ENCODE data around the gene FRMD4B. TPM values are rescaled to one million over a fixed set of nuclear protein-coding genes. Genes with fewer than 3 reads are reported as not detected.

Gene FRMD4B
- total RNA-seq, 2 donors from 2014 or later = 2.1 to 2.2 TPM

DNA sequence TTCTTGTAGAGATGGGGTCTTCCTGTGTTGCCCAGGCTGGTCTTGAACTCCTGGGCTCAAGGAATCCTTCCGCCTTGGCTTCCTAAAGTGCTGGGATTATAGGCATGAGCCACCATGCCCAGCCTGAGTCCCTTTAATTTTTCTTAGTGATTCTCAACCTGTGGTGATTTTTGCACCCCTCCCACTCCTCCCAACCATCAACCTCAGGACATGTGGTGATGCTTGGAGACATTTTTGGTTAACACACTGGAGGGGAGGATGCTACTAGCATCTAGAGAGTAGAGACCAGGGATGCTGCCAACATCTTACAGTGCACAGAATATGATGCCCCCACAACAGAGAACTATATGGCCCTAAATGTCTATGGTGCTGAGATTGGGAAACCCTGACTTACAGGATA, 180.5 kb downstream of the FRMD4B start:
- H3K4me1 Mint-ChIP-seq = peaks cover 14% of the 10 kb centered on the region
- no peak overlapping the region for H3K4me3 ChIP-seq (ENCODE audit: low read length)
- H3K9ac ChIP-seq (ENCODE audit: extremely low read depth, low read length, poor library complexity, severe bottlenecking) = no peak overlapping the region
- DNase-seq = no peak
- no peaks in the 10 kb centered on the region for H3K36me3 Mint-ChIP-seq (ENCODE audit: low read depth)
- H3K9me3 ChIP-seq (ENCODE audit: control insufficient read depth, low read length) = no peaks in the 10 kb centered on the region
- no peaks in the 10 kb centered on the region for H3K27me3 ChIP-seq (ENCODE audit: control insufficient read depth, insufficient read depth, low read length, poor library complexity, severe bottlenecking)
- 88 to 90% methylated on average over 1 of the region's 1 CpG for WGBS, 2 experiments (ENCODE audit: insufficient coverage in 1 of 2, insufficient read length in 1 of 2)
- H3K4me3 Mint-ChIP-seq = no peak overlapping the region
- TF ChIP-seq, protein P1, sequence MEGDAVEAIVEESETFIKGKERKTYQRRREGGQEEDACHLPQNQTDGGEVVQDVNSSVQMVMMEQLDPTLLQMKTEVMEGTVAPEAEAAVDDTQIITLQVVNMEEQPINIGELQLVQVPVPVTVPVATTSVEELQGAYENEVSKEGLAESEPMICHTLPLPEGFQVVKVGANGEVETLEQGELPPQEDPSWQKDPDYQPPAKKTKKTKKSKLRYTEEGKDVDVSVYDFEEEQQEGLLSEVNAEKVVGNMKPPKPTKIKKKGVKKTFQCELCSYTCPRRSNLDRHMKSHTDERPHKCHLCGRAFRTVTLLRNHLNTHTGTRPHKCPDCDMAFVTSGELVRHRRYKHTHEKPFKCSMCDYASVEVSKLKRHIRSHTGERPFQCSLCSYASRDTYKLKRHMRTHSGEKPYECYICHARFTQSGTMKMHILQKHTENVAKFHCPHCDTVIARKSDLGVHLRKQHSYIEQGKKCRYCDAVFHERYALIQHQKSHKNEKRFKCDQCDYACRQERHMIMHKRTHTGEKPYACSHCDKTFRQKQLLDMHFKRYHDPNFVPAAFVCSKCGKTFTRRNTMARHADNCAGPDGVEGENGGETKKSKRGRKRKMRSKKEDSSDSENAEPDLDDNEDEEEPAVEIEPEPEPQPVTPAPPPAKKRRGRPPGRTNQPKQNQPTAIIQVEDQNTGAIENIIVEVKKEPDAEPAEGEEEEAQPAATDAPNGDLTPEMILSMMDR (conservative IDR thresholded peaks at IDR 0.05) = no peak
- no peaks in the 10 kb centered on the region for H3K27me3 Mint-ChIP-seq (ENCODE audit: insufficient read depth)
- H3K9me3 Mint-ChIP-seq = no peaks in the 10 kb centered on the region
- H3K36me3 ChIP-seq (ENCODE audit: control insufficient read depth, insufficient read depth, low read length) = no peaks in the 10 kb centered on the region
- H3K27ac Mint-ChIP-seq = no peak overlapping the region
- H3K4me1 ChIP-seq (ENCODE audit: control insufficient read depth, insufficient read depth, low read length) = peaks cover under 1% of the 10 kb centered on the region
- no peak overlapping the region for H3K27ac ChIP-seq (ENCODE audit: low read depth, low read length)

DNA sequence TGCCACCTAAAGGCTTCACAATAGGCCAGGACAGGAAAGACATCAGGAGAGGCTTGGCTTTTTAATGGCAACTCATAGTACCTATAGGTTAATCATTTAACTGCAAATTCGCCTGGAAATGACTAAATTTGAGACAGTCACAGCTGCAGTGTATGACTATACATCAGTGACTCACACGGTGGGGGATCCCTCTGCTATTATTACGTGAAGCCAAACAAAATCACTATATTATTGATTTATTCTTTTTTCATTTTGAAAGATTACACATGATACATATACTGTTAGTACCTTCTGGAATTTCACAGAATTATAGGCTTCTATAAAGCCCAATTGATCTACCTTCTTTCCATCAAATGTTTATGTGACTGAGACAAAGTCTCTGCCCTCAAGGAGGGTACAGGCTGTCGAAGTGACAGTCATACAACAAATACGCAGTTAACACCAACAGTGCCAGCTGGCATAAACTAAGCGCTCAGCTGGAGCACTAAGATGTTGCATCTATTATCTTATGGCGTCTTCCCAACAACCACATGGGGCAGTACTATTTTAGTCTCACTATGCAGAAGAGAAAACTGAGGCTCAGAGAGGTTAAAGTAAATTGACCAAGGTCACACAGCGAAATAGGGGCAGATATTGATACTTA, 181.5 kb downstream of the FRMD4B start:
- Histone ChIP-seq H3K27ac (ENCODE audit: low read depth, low read length) (no peak overlapping the region), H3K9ac (ENCODE audit: extremely low read depth, low read length, poor library complexity, severe bottlenecking) (no peak overlapping the region), H3K4me3 (ENCODE audit: low read length) (no peak overlapping the region), H3K36me3 (ENCODE audit: control insufficient read depth, insufficient read depth, low read length) (no peaks in the 10 kb centered on the region), H3K9me3 (ENCODE audit: control insufficient read depth, low read length) (no peaks in the 10 kb centered on the region), H3K4me1 (ENCODE audit: control insufficient read depth, insufficient read depth, low read length) (peaks cover 3% of the 10 kb centered on the region), H3K27me3 (ENCODE audit: control insufficient read depth, insufficient read depth, low read length, poor library complexity, severe bottlenecking) (no peaks in the 10 kb centered on the region)
- 91 to 94% methylated on average over 5 to 8 of the region's 8 CpGs for WGBS, 2 experiments (ENCODE audit: insufficient coverage in 1 of 2, insufficient read length in 1 of 2)
- DNase-seq = no peak
- H3K9me3 Mint-ChIP-seq = no peaks in the 10 kb centered on the region
- H3K36me3 Mint-ChIP-seq (ENCODE audit: low read depth) = no peaks in the 10 kb centered on the region
- H3K4me1 Mint-ChIP-seq = peaks cover 16% of the 10 kb centered on the region
- TF ChIP-seq, protein P1 (conservative IDR thresholded peaks at IDR 0.05) = no peak
- H3K27ac Mint-ChIP-seq = no peak overlapping the region
- H3K27me3 Mint-ChIP-seq (ENCODE audit: insufficient read depth) = no peaks in the 10 kb centered on the region
- H3K4me3 Mint-ChIP-seq = no peak overlapping the region

DNA sequence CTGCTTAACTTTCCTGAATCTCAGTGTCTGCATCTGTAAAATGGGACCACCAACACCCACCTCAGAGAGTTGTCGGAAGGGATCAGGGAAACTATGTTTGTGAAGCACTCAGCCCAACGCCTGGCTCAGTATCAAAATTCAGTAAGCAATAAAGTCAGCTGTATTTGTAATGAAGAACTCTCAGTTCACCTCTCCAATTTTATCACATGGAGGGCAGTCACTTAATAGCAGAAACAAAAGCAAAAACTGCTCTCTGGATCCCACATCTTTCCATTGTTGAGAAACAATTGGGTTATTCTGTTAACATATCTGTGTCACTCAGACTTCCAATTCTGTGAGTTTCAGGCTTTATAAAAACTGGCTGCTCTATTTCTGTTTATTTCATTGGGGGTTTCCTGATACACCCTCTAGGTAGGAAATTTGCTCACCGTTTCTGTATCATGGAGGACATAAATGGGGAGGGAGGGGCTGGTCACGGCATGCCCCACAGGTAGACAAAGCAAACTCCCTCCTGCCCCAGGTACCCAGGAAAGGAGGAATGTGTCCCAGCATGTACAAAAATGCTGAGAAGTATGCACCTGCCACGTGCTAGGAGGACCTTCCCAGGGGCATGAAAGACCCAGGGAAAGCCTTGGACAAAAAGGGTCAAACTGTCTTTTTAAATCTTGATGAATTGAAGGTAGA, 182.1 kb downstream of the FRMD4B start:
- no peak overlapping the region for H3K4me3 Mint-ChIP-seq
- Histone ChIP-seq H3K9me3 (ENCODE audit: control insufficient read depth, low read length) (no peaks in the 10 kb centered on the region), H3K36me3 (ENCODE audit: control insufficient read depth, insufficient read depth, low read length) (no peaks in the 10 kb centered on the region), H3K4me3 (ENCODE audit: low read length) (no peak overlapping the region), H3K4me1 (ENCODE audit: control insufficient read depth, insufficient read depth, low read length) (peaks cover 3% of the 10 kb centered on the region), H3K9ac (ENCODE audit: extremely low read depth, low read length, poor library complexity, severe bottlenecking) (no peak overlapping the region), H3K27ac (ENCODE audit: low read depth, low read length) (no peak overlapping the region), H3K27me3 (ENCODE audit: control insufficient read depth, insufficient read depth, low read length, poor library complexity, severe bottlenecking) (no peaks in the 10 kb centered on the region)
- no peak overlapping the region for H3K27ac Mint-ChIP-seq
- 72 to 77% methylated on average over 4 to 5 of the region's 5 CpGs for WGBS, 2 experiments (ENCODE audit: insufficient coverage in 1 of 2, insufficient read length in 1 of 2)
- no peak for DNase-seq
- TF ChIP-seq, protein P1 (conservative IDR thresholded peaks at IDR 0.05) = no peak
- H3K4me1 Mint-ChIP-seq = peaks cover 16% of the 10 kb centered on the region
- no peaks in the 10 kb centered on the region for H3K27me3 Mint-ChIP-seq (ENCODE audit: insufficient read depth)
- no peaks in the 10 kb centered on the region for H3K36me3 Mint-ChIP-seq (ENCODE audit: low read depth)
- no peaks in the 10 kb centered on the region for H3K9me3 Mint-ChIP-seq

Measured in endodermal cell (in vitro differentiated cells).